GM08714 (cell line): ENCODE data around the gene EYA2.

ENCODE experiments used
- H3K4me3 ChIP-seq: fragments of 200-500 bp; sonication (Bioruptor generic); 2 replicates; pipeline ENCODE4 v1.5.1; 2014; ENCODE audit warnings: mild to moderate bottlenecking, low read length, inconsistent platforms
- ZNF274 ChIP-seq: IDR thresholded peaks from 2 replicates; pipeline ENCODE4 v1.6.1; 2012; ENCODE audit warnings: mild to moderate bottlenecking, low read depth, low read length

Gene EYA2

DNA sequence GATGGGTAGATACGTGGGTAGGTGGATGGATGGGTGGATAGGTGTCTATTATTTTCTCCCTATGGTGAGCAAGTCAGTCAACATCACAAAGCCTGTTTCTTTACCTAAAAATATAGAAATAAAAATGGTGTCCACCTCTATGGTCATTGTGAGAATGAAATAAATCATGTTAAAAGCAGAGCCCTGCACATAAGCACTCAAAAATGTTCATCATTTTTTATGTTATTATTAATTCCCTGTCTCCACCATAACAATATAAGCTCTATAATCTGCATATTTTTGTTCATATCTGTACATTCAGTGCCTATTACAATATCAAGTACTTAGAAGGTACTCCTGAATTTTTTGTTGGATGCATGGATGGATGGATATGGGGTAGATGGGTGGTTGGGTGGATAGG, 284.2 kb downstream of the EYA2 start:
- no peak overlapping the region for H3K4me3 ChIP-seq
- no peak for TF ChIP-seq ZNF274

DNA sequence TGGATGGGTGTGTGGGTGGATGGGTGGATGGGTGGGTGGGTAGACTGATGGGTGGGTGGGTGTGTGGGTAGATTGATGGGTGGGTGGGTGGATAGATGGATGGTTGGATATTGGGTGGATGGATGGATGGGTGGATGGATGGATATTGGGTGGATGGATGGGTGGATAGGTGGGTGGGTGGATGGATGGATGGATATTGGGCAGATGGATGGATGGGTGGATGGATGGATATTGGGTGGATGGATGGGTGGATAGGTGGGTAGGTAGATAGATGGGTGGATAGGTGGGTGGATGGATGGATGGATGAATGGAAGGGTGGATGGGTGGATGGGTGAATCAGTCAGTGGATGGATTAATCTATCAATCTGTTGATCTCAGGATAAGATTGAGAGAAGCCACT, 284.6 kb downstream of the EYA2 start:
- H3K4me3 ChIP-seq: no peak overlapping the region
- TF ChIP-seq ZNF274: no peak

DNA sequence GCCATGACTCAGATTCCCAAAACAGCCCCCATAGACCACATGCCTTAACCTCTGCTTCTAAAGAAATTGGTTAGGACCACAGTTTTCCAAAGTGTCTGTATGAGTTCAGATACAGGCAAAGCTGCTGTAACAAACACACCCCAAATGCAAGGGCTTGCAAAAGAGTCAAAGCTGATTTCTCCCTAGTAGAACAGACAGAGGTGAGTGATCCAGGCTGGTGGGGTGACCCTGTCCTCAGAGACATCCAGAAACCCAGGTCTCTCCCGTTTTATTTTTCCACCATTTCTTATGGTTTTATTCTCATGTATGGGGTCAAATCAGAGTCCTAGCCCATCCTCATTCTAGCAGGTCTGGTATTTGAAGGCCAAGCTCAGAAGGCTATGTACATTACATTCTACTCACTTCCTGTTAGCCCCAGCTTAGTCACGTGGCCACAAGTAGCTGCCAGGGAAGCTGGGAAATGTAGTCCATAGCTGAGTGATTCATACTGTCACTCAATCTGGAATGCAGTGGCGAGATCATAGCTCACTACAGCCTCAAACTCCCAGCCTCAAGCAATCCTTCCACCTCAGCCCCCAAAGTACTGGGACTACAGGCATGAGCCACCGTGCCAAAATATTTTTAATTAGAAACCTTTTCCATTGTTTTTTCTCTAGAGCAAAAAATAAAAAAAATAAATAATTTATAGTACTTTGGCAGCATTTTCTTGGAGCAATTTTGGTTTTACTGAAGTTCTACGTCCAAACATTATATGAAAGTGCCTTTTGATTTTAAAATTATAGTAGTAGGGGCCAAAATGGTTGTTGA, 286.6 kb downstream of the EYA2 start:
- H3K4me3 ChIP-seq: no peak overlapping the region
- TF ChIP-seq ZNF274: no peak

DNA sequence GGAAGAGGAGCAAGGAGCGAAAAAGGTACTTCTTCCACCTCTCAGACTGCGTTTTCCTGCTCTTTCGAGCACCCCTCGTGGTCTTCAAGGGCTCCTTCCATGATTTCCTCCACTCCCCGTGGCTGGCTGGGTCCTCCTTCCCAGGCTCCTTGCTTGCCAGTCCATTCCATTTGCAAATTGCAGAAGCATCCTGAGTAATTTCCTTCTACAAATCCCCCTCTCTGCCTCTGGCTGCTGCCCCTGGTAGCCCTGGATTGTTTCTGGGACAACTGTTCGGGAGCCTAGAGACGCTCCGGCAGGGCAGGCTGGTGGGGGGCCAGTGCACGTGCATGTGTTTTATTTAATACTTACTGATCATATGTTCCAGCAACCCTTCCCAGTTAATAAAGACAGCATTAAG, 288.7 kb downstream of the EYA2 start:
- no peak for TF ChIP-seq ZNF274
- H3K4me3 ChIP-seq: no peak overlapping the region

DNA sequence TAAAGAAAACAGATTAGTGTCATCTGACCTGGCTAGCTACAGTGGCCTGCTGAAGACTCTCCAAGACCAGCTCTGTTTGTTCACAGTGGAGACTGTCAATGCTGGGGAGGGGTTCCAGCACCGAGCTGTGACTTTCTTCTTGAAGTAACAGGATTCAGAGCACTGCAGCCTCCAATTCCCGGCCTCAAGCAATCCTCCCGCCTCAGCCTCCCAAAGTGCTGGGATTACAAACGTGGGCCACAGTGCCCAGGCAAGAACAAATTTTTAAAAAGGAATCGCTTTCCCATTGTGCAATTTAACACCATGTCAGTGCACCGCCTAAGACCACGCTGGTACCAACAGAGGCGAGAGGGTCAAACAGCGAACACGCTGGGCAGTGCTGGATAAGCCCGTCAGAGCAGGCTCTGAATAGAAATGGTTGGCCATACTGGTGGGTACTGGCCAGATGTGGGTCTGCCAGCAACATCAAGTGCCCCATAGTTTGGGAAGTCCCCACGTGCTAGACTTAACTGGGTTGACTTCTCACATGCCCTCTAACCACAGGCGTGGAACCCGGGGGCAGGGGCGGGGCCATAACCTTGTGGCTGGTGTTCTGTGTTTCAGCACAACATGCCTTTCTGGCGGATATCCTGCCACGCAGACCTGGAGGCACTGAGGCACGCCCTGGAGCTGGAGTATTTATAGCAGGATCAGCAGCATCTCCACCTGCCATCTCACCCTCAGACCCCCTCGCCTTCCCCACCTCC, 293.0 kb downstream of the EYA2 start:
- no peak overlapping the region for H3K4me3 ChIP-seq
- no peak for TF ChIP-seq ZNF274

DNA sequence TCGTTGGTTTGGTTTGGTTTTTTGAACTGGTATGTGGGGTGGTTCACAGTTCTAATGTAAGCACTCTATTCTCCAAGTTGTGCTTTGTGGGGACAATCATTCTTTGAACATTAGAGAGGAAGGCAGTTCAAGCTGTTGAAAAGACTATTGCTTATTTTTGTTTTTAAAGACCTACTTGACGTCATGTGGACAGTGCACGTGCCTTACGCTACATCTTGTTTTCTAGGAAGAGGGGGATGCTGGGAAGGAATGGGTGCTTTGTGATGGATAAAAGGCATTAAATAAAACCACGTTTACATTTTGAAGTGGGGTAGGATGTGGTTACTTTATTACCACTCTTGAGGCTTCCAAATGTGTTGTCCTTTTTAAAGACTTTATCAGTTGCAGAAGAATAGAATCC, 293.9 kb downstream of the EYA2 start:
- no peak overlapping the region for H3K4me3 ChIP-seq
- TF ChIP-seq ZNF274: no peak

DNA sequence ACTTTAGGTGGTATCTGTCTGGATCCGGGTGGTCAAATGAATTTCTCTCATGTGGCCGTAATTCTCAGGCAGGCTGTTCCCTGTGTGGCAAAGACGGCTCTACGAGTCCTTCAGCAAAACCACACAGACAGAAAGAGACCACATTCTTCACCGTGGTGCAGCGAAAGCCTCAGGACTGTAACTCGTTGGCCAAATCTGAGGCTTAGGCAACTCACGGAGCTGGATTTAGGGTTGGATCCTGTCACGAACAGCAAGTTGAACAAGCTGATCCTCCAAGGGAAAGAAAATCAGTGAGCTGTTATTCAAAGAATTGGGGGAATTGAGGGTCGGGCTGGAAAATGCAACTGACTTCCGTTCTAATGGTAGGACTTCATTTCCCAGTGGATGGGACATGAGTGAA, 294.4 kb downstream of the EYA2 start:
- no peak for TF ChIP-seq ZNF274
- no peak overlapping the region for H3K4me3 ChIP-seq

DNA sequence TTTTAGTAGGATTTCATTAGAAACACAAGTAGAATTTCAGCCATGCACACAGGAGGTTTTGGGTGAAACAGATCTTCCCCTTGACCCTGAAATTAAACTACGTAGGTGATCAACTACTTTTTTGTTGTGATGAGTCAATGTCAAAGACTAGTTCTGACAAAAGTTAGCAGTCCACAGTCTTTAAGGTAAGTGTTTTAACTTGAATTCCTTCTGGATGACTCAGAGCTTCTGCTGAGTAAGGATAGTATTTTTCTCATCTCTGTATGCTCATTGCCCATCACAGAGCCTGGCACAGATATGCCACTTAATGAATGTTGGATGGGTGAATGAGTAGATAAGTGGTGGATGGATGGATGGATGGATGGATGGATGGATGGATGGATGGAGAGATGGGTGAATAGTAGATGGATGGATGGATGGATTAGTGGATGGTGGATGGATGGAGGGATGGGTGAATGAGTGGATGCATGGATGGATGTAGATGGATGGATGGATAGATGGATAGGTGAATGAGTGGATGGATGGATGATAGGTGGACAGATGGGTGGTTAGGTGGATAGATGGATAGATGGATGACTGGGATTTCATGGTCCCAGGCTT, 296.5 kb downstream of the EYA2 start:
- no peak for TF ChIP-seq ZNF274
- H3K4me3 ChIP-seq: no peak overlapping the region

DNA sequence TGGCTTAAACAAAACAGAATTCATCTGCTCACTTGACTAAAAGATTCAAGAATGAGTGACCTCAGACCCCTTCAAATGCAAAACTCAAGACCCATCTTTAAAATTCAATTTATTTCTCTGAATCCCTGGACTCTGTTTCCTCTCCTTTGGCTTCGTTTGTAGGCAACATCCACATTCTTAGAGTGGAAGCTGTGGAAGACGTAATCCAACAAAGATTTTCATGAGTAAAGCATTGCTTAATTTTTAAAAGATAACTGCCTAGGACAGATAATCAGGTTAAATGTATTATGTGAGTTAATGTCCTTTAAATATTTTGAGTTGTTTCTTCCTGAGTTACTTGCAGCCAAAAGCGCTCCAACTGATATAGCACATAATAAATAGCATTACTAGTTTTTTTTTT, 297.3 kb downstream of the EYA2 start:
- no peak for TF ChIP-seq ZNF274
- H3K4me3 ChIP-seq: no peak overlapping the region

DNA sequence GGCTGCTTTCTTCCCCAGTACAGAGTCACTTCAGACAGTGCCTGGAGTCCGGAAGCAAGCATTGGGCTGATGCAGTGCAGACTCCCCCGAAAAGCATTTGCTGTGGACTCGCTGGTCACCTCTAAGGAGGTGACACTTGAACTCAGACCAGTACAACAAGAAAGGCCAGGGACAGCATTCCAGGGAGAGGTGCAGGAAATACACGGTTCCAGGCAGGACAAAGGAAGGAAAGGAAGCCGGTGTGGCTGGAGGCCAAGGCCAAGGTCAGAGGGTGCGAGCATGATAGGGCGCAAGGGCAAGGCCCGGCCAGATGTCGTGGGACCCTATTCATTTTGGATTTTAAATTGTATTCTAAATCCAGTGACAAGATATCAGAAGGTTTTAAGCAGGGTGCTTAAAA, 300.9 kb downstream of the EYA2 start:
- H3K4me3 ChIP-seq: no peak overlapping the region
- TF ChIP-seq ZNF274: no peak

DNA sequence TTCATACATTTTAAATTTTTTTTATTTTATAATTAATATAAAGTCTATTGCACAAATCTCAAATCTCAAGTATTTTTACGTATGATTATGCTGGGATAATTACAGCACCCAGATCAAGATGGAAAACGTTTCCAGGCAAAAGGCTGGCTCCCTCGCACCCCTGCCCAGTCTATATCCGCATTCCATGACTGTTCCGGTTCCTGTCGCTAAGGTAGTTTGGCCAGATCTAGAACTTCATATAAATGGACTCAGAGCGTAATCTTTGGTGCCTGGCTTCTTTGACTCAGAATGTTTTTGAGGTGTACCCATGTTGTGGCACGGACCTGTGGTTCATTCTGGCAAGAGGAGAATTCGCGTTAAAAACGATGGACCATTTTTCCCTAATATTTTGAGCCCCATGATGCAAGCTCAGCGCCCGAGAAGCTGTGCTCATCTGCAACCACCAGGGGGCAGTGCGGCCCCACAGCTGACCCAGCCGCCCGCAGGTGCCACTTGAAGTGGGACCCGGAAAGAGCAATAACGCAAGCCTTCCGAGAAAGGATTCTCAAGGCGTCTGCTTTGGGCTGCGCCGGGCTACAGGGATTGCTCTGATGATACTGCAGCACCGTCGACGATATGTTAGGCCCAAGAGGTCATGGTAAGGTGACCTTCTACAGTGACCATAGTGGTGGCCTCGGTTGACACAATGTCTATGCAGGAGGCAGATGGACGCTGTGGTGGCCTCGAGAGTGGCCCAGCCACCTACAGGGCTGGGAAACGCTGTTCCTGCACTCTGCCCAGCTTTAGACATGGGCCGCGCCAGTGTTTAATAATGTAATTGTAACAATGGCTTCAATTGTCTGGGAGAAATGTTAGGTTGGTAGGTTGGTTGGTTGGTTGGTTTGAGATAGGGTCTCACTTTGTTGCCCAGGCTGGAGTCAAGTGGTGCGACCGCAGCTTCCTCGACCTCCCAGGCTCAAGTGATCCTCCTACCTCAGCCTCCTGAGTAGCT, 301.7 kb downstream of the EYA2 start:
- TF ChIP-seq ZNF274: no peak
- H3K4me3 ChIP-seq: no peak overlapping the region

DNA sequence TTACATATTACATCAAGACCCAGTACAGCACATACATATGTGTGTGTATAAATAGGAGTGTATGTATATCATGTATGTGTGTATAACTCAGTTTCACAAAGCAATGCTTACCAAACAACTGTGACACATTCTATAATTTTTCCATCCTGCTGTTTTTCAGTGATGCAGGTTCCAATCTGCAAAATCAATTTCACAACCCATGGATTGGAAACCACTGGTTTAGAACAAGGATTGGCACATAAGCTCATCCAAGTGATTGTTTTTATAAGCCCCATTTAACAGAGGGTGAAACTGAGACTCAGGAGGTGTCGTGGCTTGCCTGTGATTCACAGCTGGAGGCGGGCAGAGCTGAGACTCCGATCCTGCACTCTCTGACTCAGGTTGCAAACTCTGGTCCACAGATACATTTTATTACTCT, 303.6 kb downstream of the EYA2 start:
- no peak for TF ChIP-seq ZNF274
- H3K4me3 ChIP-seq: no peak overlapping the region

DNA sequence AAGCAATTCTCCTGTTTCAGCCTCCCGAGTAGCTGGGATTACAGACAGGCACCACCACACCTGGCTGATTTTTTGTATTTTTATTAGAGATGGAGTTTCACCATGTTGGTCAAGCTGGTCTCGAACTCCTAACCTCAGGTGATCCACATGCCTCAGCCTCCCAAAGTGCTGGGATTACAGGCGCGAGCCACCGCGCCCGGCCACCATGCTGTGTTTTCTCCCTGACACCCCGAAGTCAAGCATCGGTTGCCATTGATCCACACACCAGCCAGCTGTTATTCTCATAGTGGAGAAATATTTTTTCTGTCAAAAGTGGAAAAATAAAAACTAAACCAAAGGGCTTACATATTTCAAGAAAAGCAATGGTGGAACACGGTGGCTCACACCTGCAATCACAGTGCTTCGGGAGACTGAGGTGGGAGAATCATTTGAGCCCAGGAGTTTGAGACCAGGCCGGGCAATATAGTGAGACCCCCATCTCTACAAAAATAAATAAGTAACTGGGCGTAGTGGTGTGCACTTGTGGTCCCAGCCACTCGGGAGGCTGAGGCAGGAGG, 304.4 kb downstream of the EYA2 start:
- TF ChIP-seq ZNF274: no peak
- no peak overlapping the region for H3K4me3 ChIP-seq

DNA sequence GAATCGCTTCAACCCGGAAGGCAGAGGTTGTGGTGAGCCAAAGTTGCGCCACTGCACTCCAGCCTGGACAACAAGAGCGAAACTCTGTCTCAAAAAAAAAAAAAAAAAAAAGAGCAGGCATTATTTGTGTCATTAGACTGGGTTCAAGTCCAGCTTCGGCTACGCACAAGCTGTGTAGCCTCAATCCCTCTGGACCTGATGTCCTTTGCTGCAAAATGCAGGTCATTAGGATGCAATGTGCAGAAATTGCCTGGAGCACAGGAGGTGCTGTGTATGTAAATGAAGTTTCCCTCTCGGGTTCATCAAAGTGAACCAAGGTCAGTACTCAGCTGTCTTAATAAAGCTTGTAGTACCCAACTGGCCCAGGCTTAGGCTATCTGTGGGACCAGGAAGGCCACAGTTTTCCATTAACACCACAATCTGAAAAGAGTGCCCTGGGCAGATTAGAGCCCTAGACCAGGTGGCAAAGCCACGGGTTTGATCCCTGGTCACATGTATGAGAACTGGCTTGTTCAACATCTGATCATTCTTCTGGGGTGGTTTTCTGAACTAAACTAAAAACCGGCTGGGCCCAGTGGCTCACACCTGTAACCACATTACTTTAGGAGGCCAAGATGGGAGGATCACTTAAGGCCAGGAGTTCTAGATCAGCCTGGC, 306.6 kb downstream of the EYA2 start:
- H3K4me3 ChIP-seq: no peak overlapping the region
- TF ChIP-seq ZNF274: no peak
